SK-N-MC (cell line): ENCODE measurements around the gene LONP1.

Experiments
- EZH2 ChIP-seq: fragments of 200-600 bp; sonication (generic); IDR thresholded peaks from one replicate; pipeline ENCODE4 v1.6.1; 2017; ENCODE audit warnings: antibody characterized with exemption
- POLR2AphosphoS5 ChIP-seq: IDR thresholded peaks from 2 replicates; pipeline ENCODE4 v1.6.1; 2012; ENCODE audit warnings: mild to moderate bottlenecking, low read depth, low read length, borderline replicate concordance

GRCh38 chr19:5703819-5704818 lies 15.8 kb downstream of the LONP1 start:
- TF ChIP-seq POLR2AphosphoS5 (no peak), EZH2 (no peak)
